Type B pancreatic cell (in vitro differentiated cells): ENCODE data around the gene FYB1. TPM values are rescaled to one million over a fixed set of nuclear protein-coding genes. Genes with fewer than 3 reads are reported as not detected.
"Not testable (repeated sequence)": the region's sequence is repeated elsewhere in the genome, so short reads cannot be mapped to it uniquely, and the experiment has no call there.

Experiments used
- DNase-seq: peaks from one replicate; pipeline ENCODE4 v3.0.0; 2021; ENCODE audit warnings: mixed read lengths; ENCODE audit not compliant: unreplicated experiment; ENCODE audit errors: extremely low spot score
- H3K27ac Mint-ChIP-seq: 2 replicates; pipeline ENCODE4 v1.8.0; 2021; ENCODE audit warnings: mild to moderate bottlenecking, mixed read lengths
- H3K27me3 Mint-ChIP-seq: 2 replicates; pipeline ENCODE4 v1.8.0; 2021; ENCODE audit warnings: mixed read lengths
- H3K36me3 Mint-ChIP-seq: 2 replicates; pipeline ENCODE4 v1.8.0; 2021; ENCODE audit warnings: mixed read lengths
- H3K4me1 Mint-ChIP-seq: one replicate; pipeline ENCODE4 v1.8.0; 2021; ENCODE audit warnings: mixed read lengths; ENCODE audit not compliant: unreplicated experiment
- H3K4me3 Mint-ChIP-seq: 2 replicates; pipeline ENCODE4 v1.8.0; 2021; ENCODE audit warnings: mild to moderate bottlenecking, mixed read lengths
- H3K9me3 Mint-ChIP-seq: 2 replicates; pipeline ENCODE4 v1.8.0; 2021; ENCODE audit warnings: mixed read lengths
- CTCF ChIP-seq: fragments of 200-600 bp; sonication (generic); conservative IDR thresholded peaks from 2 replicates; pipeline ENCODE4 v1.5.0; 2021; ENCODE audit warnings: antibody characterized with exemption, mild to moderate bottlenecking
- total RNA-seq: library from RNA; stranded (reverse); gene quantifications from 2 replicates; pipeline ENCODE4 v1.2.1, GENCODE V29; 2021; ENCODE audit warnings: low replicate concordance

Gene FYB1
- total RNA-seq, 1 donor from 2014 or later: 0.24 TPM

GRCh38 chr5:39235648-39236047, 16.3 kb upstream of the FYB1 start:
- no peak for TF ChIP-seq CTCF
- no peaks in the 10 kb centered on the region for H3K4me1 Mint-ChIP-seq
- H3K9me3 Mint-ChIP-seq: peaks cover 13% of the 10 kb centered on the region
- H3K27me3 Mint-ChIP-seq: peaks cover 6% of the 10 kb centered on the region
- no peaks in the 10 kb centered on the region for H3K36me3 Mint-ChIP-seq
- no peak overlapping the region for H3K27ac Mint-ChIP-seq
- no peak for DNase-seq
- no peak overlapping the region for H3K4me3 Mint-ChIP-seq

GRCh38 chr5:39234494-39234893, 15.1 kb upstream of the FYB1 start:
- not testable (repeated sequence) for H3K4me1 Mint-ChIP-seq, H3K27me3 Mint-ChIP-seq, H3K4me3 Mint-ChIP-seq, H3K9me3 Mint-ChIP-seq, H3K27ac Mint-ChIP-seq, H3K36me3 Mint-ChIP-seq, DNase-seq

- Mint-ChIP-seq H3K9me3 (no peaks in the 10 kb centered on the region), H3K4me1 (no peaks in the 10 kb centered on the region), H3K27me3 (peaks cover 4% of the 10 kb centered on the region), H3K27ac (no peak overlapping the region), H3K4me3 (no peak overlapping the region), H3K36me3 (no peaks in the 10 kb centered on the region)
- no peak for DNase-seq
- TF ChIP-seq CTCF: no peak
Observed at GRCh38 chr5:39233783-39234182, 14.4 kb upstream of the FYB1 start.

GRCh38 chr5:39231705-39232525, 12.6 kb upstream of the FYB1 start:
- no peak for DNase-seq
- H3K4me3 Mint-ChIP-seq: no peak overlapping the region
- H3K9me3 Mint-ChIP-seq: no peaks in the 10 kb centered on the region
- H3K36me3 Mint-ChIP-seq: no peaks in the 10 kb centered on the region
- no peak overlapping the region for H3K27ac Mint-ChIP-seq
- no peak for TF ChIP-seq CTCF
- peaks cover under 1% of the 10 kb centered on the region for H3K27me3 Mint-ChIP-seq
- no peaks in the 10 kb centered on the region for H3K4me1 Mint-ChIP-seq

GRCh38 chr5:39228596-39228995, 9.2 kb upstream of the FYB1 start:
- H3K4me1 Mint-ChIP-seq: peaks cover 4% of the 10 kb centered on the region
- no peak overlapping the region for H3K27ac Mint-ChIP-seq
- H3K9me3 Mint-ChIP-seq: no peaks in the 10 kb centered on the region
- H3K4me3 Mint-ChIP-seq: no peak overlapping the region
- no peaks in the 10 kb centered on the region for H3K36me3 Mint-ChIP-seq
- TF ChIP-seq CTCF: no peak
- no peak for DNase-seq
- no peaks in the 10 kb centered on the region for H3K27me3 Mint-ChIP-seq

- TF ChIP-seq CTCF: no peak
- Mint-ChIP-seq H3K9me3 (no peaks in the 10 kb centered on the region), H3K27me3 (no peaks in the 10 kb centered on the region), H3K27ac (no peak overlapping the region), H3K36me3 (no peaks in the 10 kb centered on the region), H3K4me1 (peaks cover 4% of the 10 kb centered on the region), H3K4me3 (no peak overlapping the region)
- no peak for DNase-seq
Observed at GRCh38 chr5:39226558-39226957, 7.2 kb upstream of the FYB1 start.
